Activated CD4-positive, alpha-beta T cell treated with anti-CD3 and anti-CD28 coated beads, Interleukin-2, amount 50 U/mL, for 24 hours (primary cell): Measurements from ENCODE around the gene SSBP1.
"Not testable (repeated sequence)": the region's sequence is repeated elsewhere in the genome, so short reads cannot be mapped to it uniquely, and the experiment has no call there.

Experiments used
- DNase-seq, 2 donors: peaks; one replicate each; pipeline ENCODE4 v3.0.0-alpha.2; 2020; ENCODE audit warnings: low read depth in 1 of 2, low spot score in 1 of 2

The SSBP1 gene

DNA sequence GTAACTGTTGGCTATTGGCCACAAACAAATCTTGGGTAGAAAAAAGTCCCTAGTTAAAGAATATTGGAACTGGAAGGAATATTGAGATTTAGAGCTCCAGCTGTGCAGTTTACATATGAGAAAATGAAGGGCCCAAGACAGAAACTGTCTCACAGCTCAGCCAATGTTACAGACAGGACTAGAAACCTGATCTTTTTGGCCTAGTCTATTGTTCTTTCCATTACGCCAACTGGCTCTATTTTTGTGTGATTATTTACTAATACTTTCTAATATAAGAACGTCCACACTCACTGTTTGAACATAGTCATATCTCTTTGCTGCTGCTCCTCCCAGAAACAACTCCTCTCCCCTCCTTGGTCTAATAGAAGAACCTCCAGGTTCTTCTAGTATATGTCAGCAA is 28.8 kb upstream of the SSBP1 start:
- no peak for DNase-seq

DNA sequence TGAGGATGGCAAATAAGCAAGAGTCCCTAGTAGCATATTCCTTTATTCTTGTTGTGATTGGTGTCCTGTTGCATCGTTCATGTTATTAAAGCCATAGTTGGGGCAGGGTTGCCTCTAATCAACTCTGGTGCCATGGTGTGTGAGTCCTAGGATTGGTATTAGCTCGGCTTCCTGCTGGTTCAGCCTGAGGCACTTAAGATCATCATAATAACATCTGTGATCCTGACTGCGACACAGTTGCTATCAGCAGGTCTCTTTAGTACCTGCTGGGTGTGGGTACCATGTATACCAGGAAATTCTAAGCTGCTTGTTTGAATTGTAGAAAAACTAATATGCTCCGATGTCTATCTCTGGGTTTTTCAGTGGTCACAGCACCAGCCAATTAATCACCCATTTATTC is 28.4 kb upstream of the SSBP1 start:
- DNase-seq: no peak

DNA sequence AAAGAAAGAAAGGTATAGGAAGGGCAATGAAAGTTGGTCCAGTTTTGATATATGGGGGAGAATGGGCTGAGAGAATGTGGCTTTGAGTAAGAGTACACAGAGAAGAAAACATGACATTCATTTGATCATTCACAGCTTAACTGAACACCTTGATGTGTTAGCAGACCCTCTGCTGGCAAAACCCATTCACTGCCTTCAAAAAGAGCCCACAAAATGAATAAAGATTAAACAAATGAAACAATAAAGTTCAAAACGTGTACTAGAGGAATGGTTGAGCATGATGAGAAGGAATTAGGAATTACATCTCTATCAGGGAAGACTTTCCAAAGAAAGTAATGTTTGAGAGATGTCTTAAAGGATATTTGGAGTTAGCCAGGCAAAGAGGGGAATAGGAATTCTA is 27.9 kb upstream of the SSBP1 start:
- no peak for DNase-seq

DNA sequence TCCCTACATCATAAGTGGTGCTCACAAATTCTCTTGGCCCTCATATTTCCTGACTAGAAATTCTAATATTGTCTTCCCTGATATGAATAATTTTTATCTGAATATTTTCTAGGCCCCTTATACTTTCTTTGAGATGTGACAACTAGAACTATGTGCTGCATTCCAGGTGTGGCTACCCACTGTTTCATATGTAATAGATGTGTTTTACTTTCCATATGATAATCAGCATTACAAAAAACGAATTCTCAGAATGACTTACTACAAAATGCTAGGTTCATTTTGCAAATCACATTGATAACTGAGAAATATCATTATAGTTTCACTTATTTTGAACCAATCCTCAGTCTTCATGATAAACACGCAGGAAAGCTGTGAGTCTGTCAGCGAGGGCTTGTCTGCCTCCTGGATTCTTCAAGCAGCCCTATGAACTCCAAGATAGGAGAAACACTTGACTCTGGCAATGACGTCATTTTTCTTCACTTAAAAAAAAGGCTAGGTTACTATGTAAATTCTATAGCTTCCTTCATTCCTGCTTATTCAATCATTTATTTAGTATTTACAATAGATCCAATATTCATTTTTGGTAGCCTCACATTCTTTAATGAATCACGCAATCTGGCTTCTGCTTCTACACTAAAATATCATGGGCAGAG is 25.4 kb upstream of the SSBP1 start:
- DNase-seq: no peak

DNA sequence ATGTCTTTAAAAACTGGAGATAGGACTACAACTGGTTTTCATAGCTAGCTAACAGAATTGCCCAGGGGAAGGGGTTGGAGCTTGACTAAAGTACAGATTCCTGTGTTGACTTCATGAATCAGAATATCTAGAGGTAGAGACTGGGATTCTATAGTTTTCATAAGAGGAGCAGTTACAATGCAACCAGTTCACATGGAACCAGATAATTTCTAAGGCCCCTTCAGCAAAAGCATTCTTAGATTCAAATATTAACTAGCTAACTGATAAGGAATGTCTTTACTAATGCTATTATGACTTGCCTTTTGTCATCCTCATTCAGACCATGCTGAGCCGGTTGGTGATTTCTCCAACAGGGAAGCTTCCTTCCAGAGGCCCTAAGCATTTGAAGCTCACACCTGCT is 24.3 kb upstream of the SSBP1 start:
- DNase-seq: no peak

DNA sequence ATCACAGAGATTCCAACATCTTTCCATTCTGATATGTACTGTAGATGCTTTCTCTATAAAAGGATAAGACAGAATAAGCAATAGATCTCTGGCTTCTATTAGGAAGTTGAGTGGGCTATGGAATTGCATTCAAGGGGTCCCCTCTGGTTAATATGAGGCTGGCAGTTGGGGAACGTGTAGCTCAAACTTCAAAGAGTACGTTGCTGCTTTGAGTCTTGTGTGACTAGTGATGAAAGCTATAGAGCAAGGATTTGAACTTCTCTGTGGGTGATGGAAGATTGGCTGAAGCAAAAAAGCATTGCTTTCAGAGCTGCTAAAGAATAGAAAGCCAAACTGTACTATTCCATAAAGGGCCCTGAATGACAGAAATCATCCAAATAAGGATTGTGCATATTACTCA is 23.6 kb upstream of the SSBP1 start:
- no peak for DNase-seq

DNA sequence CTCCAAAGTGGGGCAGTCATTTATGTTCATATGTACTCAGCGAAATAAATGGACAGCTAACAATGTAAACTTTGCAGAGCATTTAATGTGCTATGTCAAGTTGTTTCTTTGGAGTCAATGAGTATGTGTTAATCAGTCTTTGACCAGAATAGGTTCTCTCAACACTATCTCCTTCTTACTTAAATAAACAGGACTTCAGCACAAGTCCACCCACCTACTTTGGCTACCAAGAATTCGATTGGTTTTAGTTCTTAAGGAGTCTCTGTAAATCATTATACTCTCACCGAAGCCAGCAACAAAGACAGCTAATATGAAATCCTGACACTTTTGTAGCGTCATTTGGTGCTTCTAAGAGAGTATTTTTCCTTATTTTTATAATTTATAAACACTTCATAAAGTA is 23.1 kb upstream of the SSBP1 start:
- DNase-seq: no peak

DNA sequence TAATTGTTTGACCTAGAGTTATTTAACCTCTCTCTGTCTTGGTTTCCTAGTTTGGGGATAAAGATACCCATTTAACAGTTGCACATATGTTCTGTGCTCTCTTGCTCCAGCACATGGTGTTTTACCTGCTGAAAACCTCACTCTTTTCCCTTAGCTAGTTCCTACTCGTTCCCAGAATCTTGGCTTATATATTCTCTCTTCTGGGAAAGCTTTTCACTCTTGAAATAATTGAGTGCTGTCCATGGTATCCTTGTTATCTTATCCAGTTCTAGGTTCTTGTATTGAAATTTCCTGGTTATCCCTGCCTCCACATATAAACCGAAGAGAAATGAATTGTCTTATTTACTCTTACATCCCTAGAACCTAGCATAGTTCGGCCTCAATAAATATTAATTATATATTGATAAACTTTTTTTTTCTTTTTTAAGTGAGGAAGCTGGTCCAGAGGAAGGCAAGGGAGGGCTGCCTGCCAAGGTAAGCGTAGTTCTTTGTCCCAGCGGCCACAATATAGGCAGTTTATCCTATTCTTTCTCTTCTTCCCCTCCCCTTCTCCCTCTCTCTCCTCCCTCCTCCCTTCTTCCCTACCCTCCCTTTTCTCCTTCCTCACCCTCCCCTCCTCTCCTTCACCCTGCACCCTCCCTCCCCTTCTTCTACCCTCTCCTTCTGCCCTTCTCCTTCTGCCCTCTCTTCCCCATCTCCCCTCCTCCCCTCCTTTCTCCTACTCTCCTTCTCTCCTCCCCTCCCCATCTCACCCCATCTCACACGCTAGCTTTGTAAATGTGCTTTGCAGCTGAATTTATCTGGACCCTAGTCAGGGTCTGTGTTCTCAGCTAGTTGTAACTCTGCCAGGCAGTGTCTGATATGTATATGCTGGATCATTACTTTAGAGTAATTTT is 22.1 kb upstream of the SSBP1 start:
- no peak for DNase-seq

DNA sequence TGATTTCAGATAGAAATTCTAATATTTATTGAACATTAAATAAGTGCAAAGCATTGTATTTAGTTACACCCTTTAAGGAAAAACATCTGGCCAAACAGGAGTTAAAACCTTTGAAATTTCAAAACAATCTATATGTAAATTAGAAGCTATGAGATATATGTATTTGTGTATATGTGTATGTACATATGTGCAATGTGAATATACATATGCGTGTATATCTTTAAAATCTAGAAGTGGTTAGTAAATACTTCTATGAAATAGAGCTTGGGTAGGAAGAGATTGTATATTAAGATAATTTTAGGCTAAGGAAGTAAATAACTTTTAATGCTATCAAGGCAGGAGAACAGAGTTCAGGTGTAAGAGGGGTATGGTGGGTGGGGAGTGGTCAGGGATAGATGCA is 20.7 kb upstream of the SSBP1 start:
- DNase-seq: no peak

DNA sequence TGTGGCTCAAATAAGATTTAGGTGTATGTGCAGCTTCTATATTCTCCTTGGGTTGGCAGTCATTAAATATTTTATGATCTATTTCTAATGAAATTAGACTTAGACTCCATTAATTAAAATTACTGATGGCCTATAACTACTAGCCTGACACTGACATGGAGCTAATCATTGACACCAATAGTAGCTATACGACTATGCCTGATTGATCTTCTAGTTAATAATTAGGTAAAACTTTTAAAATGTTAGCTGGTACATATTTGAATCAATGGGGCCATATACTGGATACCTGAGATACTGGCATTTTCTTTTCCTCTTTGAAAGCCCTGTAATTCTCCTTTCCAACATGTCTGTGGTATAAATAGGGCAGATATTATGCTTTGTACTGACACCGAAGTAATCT is 15.6 kb upstream of the SSBP1 start:
- DNase-seq: no peak

DNA sequence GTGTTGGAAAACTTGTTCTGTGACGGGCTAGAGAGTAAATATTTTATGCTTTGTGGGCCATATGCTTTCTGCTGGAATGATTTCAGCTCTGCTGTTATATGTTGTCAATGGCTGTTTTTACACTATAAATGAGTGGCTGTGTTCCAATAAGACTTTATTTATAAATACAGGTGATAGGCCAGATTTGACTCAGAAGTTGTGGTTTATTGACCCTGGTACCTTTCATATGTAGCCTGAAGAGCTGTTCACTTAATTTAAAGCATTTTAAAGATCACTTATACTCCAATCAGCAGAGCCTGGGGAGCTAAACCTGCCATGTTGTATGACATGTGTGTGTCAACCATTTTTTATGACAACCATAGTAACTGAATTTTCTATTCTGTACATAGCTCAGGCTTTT is 9.1 kb upstream of the SSBP1 start:
- no peak for DNase-seq

DNA sequence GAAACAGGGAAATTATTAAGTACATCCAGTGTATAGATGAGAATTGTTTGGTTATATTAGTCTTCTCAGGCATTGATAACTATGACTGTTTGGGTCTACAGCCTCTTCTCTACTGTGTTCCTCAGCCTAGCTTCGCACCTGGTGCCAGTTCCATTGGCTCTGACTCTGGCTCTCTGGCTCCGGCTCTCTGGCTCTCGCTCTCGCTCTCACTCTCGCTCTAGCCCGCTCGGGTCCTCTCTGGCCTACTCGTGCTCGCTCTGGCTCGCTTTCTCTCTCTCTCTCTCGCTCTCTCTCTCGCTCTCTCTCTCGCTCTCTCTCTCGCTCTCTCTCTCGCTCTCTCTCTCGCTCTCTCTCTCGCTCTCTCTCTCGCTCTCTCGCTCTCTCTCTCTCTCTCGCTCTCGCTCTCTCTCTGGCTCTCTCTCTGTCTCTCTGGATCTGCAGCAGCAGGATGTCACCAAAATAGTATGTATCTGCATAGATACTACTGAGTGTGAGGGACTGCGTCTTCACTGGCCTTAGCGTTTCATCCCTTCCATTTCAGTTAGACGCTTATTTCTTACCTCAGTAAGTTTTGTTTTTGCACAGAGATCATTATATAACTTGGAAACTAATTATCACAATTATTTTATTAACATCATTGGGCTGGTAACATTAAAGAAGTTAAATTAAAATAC is 6.5 kb upstream of the SSBP1 start:
- no peak for DNase-seq

DNA sequence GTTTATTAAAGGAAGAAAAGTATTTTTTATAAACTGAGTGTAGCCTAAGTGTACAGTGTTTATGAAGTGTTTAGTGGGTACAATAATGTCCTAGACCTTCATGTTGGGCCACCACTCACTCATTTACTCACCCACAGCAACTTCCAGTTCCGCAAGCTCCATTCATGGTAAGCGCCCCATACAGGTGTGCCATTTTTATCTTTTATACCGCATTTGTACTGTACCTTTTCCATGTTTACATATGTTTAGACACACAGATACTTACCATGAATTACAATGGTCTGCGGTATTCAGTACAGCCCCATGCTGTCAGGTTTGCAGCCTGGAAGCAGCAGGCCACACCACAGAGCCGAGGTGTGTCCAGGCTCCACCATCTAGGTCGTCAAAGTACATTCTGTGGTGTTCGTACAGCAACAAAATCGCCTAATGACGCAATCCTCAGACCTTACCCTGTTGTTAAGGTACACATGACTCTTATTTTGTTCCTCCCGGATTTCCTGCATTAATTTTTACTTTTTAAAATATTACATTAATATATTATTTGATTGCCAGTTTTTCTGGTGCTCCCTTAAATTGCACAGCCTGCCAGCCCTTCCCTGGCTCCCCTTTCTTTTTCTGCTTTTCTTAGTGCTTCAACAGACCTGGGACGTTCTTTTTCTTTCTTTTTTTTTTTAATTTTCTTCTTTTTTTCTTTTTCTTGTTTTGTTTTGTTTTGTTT is 881 bp upstream of the SSBP1 start:
- DNase-seq: no peak

DNA sequence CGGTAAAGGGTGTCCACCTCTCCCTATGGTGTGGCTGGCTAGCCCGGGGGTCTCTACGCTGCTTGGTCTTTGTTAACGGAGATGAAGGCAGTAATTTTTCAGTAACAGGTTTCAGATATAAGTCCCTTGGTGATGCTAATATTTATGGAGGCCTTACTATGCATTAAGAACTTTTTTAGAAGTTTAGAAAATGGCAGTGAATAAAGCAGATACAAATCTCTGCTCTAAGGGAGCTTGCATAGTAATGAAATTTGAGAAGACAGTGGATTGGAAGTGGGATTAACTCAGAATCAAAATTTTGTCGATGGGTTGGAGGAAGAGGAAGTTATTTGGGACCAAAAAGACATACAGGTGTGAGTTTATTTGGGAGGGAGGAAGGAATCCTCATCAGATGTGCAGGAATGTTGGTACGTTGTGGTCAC is 445 bp downstream of the SSBP1 start:
- no peak for DNase-seq

DNA sequence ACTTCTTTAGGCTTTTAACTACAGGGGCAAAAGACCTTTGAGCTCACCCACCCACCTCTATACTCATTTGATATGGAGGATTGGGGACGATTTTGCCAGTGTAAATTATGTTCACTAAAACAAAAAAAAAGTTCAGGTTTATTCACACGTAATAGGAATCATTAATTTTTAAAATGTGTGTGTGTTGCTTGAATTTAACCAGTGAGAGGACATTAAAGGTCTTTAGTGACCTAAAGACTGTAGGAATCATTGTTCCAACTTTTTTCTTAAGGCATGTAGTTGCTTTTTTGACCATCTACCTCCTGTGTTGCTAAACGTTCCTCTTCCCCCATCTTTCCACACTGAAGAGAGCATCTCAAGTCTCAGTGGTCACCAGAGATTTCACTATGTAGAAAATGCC is 1.1 kb downstream of the SSBP1 start:
- no peak for DNase-seq

DNA sequence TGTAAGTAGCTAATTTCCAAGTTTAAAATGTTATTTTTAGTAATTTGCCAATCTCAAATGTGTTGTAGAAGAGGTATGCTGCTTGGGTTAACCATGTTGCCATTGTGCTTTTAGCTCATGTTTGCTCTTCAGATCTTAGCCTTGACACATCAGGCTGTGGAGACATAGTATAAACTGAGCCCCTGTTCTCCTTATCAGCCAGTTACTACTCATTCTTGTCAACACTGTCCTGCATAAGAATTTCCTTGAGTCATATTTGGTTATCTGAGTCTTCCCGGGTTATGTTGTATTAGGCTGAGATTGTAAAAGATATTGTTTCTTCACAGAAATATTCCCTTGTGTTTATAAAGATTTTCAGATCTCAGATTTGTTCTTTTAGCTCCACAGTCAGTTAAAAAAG is 4.1 kb downstream of the SSBP1 start:
- no peak for DNase-seq

DNA sequence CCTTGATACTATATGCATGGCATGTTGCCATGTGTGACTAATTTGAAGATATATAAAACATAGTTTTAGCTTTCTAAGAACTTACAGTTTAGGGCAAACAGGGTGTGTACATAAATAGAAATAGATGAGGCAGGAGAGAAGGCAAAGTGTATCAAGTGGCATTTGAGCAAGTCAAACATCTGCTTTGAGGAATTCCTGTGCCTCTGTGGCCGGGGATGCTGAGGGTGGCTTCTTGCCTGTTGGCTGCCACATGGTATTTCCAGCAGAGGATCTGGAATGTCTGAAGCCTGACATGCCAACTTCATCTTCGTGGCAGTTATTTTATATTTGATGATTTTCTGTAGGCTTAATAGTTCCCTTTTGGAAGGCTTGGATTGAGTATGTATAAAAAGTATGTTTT is 6.0 kb downstream of the SSBP1 start:
- no peak for DNase-seq

DNA sequence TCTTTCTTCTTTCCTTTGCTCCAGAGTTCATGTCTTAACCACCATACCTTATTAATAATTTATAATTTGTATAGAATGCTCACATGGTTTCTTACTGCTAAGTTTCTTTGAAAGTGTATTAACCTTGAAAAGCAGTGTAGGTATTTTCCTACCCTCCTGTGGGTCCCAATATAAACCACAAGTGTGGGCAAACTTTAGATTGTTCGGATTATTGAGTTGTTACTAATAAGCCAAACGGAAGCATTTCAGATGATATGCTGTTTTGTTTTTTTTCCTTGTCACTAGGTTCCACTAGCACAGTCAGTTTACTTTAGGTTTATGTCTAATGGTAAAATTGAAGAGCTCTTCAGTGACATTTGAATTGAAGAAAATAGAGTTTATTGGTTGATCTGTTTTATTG is 10.2 kb downstream of the SSBP1 start:
- no peak for DNase-seq

DNA sequence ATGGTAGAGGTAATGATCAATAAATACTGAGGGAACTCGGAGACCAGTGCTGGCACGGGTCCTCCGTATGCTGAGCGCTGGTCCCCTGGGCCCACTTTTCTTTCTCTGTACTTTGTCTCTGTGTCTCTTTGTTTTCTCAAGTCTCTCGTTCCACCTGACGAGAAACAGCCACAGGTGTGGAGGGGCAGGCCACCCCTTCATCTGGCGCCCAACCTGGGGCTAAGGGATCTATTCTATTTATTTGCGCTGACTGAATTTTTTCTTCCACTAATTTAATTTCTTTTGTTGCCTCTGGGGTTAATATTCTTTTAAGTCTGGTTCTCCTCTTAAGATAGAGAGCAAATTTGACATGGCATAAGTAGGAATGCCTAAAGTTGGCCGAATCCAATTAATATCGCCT is 13.7 kb downstream of the SSBP1 start:
- DNase-seq: not testable (repeated sequence)

DNA sequence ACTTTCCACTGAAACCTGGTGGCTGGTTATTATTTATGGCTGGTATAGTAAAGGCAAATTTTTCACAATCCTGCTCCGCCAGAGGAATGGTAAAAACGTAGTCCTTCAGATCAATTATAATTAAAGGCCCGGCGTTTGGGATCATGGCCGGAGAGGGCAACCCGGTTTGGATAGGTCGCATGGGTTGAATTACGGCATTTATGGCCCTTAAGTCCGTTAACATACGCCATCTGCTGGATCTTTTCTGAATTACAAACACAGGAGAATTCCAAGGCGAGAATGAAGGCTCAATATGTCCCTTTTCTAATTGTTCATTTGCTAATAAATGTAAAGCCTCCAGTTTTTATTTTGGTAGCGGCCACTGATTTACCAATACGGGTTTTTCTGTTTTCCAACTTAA is 14.5 kb downstream of the SSBP1 start:
- DNase-seq: no peak

DNA sequence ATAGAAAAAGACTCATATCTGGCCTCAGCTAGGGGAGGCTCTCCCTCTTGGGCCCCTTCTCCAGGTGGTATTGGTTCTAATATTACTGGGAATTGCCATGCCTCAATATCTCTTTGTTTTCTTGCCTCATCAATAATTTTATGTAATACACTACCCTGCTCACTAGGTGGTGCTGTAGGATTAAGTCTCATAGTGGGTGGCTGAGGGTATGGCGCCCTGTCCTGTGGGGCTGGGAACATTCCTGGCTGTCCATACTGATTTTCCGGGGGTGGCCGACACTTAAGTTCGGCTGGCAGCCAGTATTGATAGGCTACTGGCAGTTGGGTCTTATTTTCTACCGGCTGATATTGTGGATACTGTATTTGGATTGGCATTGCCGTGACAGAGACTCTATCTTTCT is 16.8 kb downstream of the SSBP1 start:
- no peak for DNase-seq

DNA sequence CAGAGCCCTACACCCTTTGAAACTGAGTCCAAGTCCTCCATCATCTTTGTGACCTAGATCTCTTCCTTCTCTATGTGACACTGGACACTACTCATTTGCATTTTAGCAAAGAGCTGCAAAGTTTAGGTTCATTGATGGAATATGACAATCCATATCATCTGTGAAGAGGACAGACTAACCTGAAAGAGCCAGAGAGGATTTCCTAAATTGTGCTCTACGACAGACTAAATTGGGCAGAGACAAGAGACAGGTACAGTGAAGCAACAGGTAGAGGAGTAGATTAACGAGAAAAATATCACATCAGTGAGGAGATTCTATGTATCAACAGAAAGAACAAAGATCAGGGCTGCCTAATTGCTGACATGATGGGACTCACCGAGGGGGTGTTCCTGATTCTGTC is 25.6 kb downstream of the SSBP1 start, which contains the start of gene TAS2R3:
Gene TAS2R3, plus strand, starts transcription at position 301 of the 400 bp plus-strand sequence. Its CDS starts 62 bp downstream, at position 363.
- DNase-seq: no peak
